A673 (cell line): ENCODE results near the gene MGAT2. TPM values are rescaled to one million over a fixed set of nuclear protein-coding genes. Genes with fewer than 3 reads are reported as not detected.
"Not testable (repeated sequence)": the region's sequence is repeated elsewhere in the genome, so short reads cannot be mapped to it uniquely, and the experiment has no call there.

Source experiments
- BruUV-seq: library from RNA; stranded (reverse); fragments of 400-500 nt; replicated peaks from 2 replicates; lab custom pipeline; 2021; lab: Mats Ljungman, UMichigan
- CTCF ChIA-PET: fragments of 300-600 bp; sonication (Branson Sonifier 250); formaldehyde crosslinking; loops from one replicate; lab custom pipeline; 2022; ENCODE audit warnings: antibody characterized with exemption; lab: Charles Lee
- POLR2A ChIA-PET: fragments of 300-600 bp; sonication (Branson Sonifier 250); formaldehyde crosslinking; loops from one replicate; lab custom pipeline; 2022; ENCODE audit warnings: antibody characterized with exemption; ENCODE audit not compliant: low non-redundant PET; lab: Charles Lee
- DNase-seq: peaks from one replicate; pipeline ENCODE4 v3.0.0-alpha.2; 2015; ENCODE audit warnings: low spot score
- H3K27ac ChIP-seq: fragments of 200-600 bp; sonication (generic); 2 replicates; pipeline ENCODE4 v1.5.1; 2016; ENCODE audit warnings: mixed run types, low read depth, mild to moderate bottlenecking, mixed read lengths, antibody characterized with exemption, low read length; ENCODE audit not compliant: poor library complexity, severe bottlenecking
- H3K27me3 ChIP-seq: fragments of 200-600 bp; sonication (generic); replicated peaks from 2 replicates; pipeline ENCODE4 v1.6.1; 2017; ENCODE audit warnings: mixed run types, low read depth, mild to moderate bottlenecking, mixed read lengths, antibody characterized with exemption, low read length; ENCODE audit not compliant: insufficient read depth, poor library complexity
- H3K36me3 ChIP-seq: fragments of 200-600 bp; sonication (generic); 2 replicates; pipeline ENCODE4 v1.6.1; 2016; ENCODE audit warnings: mixed run types, mild to moderate bottlenecking, mixed read lengths, antibody characterized with exemption, low read length; ENCODE audit not compliant: insufficient read depth, poor library complexity, severe bottlenecking
- H3K4me1 ChIP-seq: fragments of 200-600 bp; sonication (generic); 2 replicates; pipeline ENCODE4 v1.6.1; 2017; ENCODE audit warnings: mixed run types, mild to moderate bottlenecking, mixed read lengths, antibody characterized with exemption, low read length; ENCODE audit not compliant: insufficient read depth, poor library complexity, severe bottlenecking
- H3K4me3 ChIP-seq: fragments of 200-600 bp; sonication (generic); 2 replicates; pipeline ENCODE4 v1.5.1; 2016; ENCODE audit warnings: low read depth, mixed run types, mild to moderate bottlenecking, mixed read lengths, low read length; ENCODE audit not compliant: poor library complexity, severe bottlenecking
- H3K9me3 ChIP-seq: fragments of 200-600 bp; sonication (generic); 2 replicates; pipeline ENCODE4 v1.6.1; 2016; ENCODE audit warnings: mixed run types, low read depth, mild to moderate bottlenecking, mixed read lengths, antibody characterized with exemption, low read length; ENCODE audit not compliant: poor library complexity, severe bottlenecking
- CTCF ChIP-seq: fragments of 300-800, 200-600 bp; sonication (generic); conservative IDR thresholded peaks from 2 replicates; pipeline ENCODE4 v1.5.1; 2017; ENCODE audit warnings: low read depth, mild to moderate bottlenecking, antibody characterized with exemption, low read length, moderate library complexity, mixed read lengths
- EZH2 ChIP-seq: fragments of 200-600 bp; sonication (generic); IDR thresholded peaks from 2 replicates; pipeline ENCODE4 v1.6.1; 2017; ENCODE audit warnings: borderline replicate concordance, low read depth, mild to moderate bottlenecking, mixed read lengths, antibody characterized with exemption, low read length; ENCODE audit not compliant: poor library complexity, severe bottlenecking
- intact Hi-C: fragments of 100-400 bp; cut with micrococcal nuclease; formaldehyde crosslinking; loops from one replicate; pipeline ENCODE4 v1.10.0; 2022; ENCODE audit not compliant: unreplicated experiment
- total RNA-seq: library from RNA; stranded (reverse); gene quantifications from 2 replicates; pipeline ENCODE4 v1.2.3, GENCODE V29; 2021

MGAT2 gene
- total RNA-seq, 1 experiment from 2014 or later: 37.3 TPM

- CTCF ChIA-PET: no interaction called here
- TF ChIP-seq EZH2 (no peak), CTCF (no peak)
- no peak for DNase-seq
- no peaks in the 10 kb centered on the region for H3K4me1 ChIP-seq
- BruUV-seq: no TSS peak
- no peaks in the 10 kb centered on the region for H3K27me3 ChIP-seq
- no peaks in the 10 kb centered on the region for H3K9me3 ChIP-seq
- peaks cover 35% of the 10 kb centered on the region for H3K36me3 ChIP-seq
- intact Hi-C loops: no loop called here
- H3K27ac ChIP-seq: no peak overlapping the region
- POLR2A ChIA-PET: no interaction called here
- no peak overlapping the region for H3K4me3 ChIP-seq
These were observed 32.9 kb downstream of the MGAT2 start for GRCh38 chr14:49653508-49653907.

- Histone ChIP-seq H3K27me3 (no peaks in the 10 kb centered on the region), H3K9me3 (no peaks in the 10 kb centered on the region), H3K4me3 (no peak overlapping the region), H3K4me1 (no peaks in the 10 kb centered on the region), H3K27ac (no peak overlapping the region), H3K36me3 (peaks cover 32% of the 10 kb centered on the region)
- TF ChIP-seq CTCF (no peak), EZH2 (no peak)
- ChIA-PET POLR2A (no interaction called here), CTCF (no interaction called here)
- DNase-seq: no peak
- no TSS peak for BruUV-seq
- intact Hi-C loops: no loop called here
These were observed 33.9 kb downstream of the MGAT2 start for GRCh38 chr14:49654511-49654910.

GRCh38 chr14:49657500-49657899, 36.9 kb downstream of the MGAT2 start:
- H3K4me3 ChIP-seq, DNase-seq, H3K9me3 ChIP-seq, H3K27me3 ChIP-seq, CTCF ChIA-PET, intact Hi-C loops, POLR2A ChIA-PET, H3K27ac ChIP-seq, BruUV-seq, H3K4me1 ChIP-seq: not testable (repeated sequence)
- H3K36me3 ChIP-seq: peaks cover 21% of the 10 kb centered on the region
